HG03571 (cell line): ENCODE data around the gene TUT7.
"Not testable (repeated sequence)": the region's sequence is repeated elsewhere in the genome, so short reads cannot be mapped to it uniquely, and the experiment has no call there.

Experiments
- ATAC-seq: cut with Tn5 transposase; IDR thresholded peaks from one replicate; pipeline ENCODE4 v1.9.1; 2021; ENCODE audit not compliant: unreplicated experiment

The TUT7 gene

GRCh38 chr9:86350006-86350760, 4.0 kb downstream of the TUT7 start:
- peak; percentile 25 for ATAC-seq

GRCh38 chr9:86349271-86349670, 4.9 kb downstream of the TUT7 start:
- no peak for ATAC-seq

- ATAC-seq = no peak
Observed at GRCh38 chr9:86347991-86348390, 6.2 kb downstream of the TUT7 start.

- ATAC-seq = no peak
Observed at GRCh38 chr9:86344818-86345217, 9.4 kb downstream of the TUT7 start.

GRCh38 chr9:86342269-86342668, 11.9 kb downstream of the TUT7 start:
- ATAC-seq = no peak

GRCh38 chr9:86341007-86341491, 13.2 kb downstream of the TUT7 start:
- no peak for ATAC-seq

GRCh38 chr9:86340356-86341006, 13.7 kb downstream of the TUT7 start:
- ATAC-seq = no peak

- ATAC-seq = no peak
Observed at GRCh38 chr9:86337469-86338108, 16.6 kb downstream of the TUT7 start.

- no peak for ATAC-seq
Observed at GRCh38 chr9:86336058-86336457, 18.2 kb downstream of the TUT7 start.

- no peak for ATAC-seq
Observed at GRCh38 chr9:86333651-86334050, 20.6 kb downstream of the TUT7 start.

- ATAC-seq = no peak
Observed at GRCh38 chr9:86330186-86330585, 24.0 kb downstream of the TUT7 start.

GRCh38 chr9:86329649-86330048, 24.6 kb downstream of the TUT7 start:
- ATAC-seq = no peak

GRCh38 chr9:86328156-86328555, 26.1 kb downstream of the TUT7 start:
- no peak for ATAC-seq

- no peak for ATAC-seq
Observed at GRCh38 chr9:86326536-86326935, 27.7 kb downstream of the TUT7 start.

GRCh38 chr9:86324901-86325300, 29.3 kb downstream of the TUT7 start:
- no peak for ATAC-seq

- ATAC-seq = no peak
Observed at GRCh38 chr9:86324308-86324707, 29.9 kb downstream of the TUT7 start.

GRCh38 chr9:86322973-86323644, 31.1 kb downstream of the TUT7 start:
- no peak for ATAC-seq

- no peak for ATAC-seq
Observed at GRCh38 chr9:86321373-86321772, 32.8 kb downstream of the TUT7 start.

- no peak for ATAC-seq
Observed at GRCh38 chr9:86318187-86318586, 36.0 kb downstream of the TUT7 start.

GRCh38 chr9:86315078-86315477, 39.1 kb downstream of the TUT7 start:
- no peak for ATAC-seq

GRCh38 chr9:86312959-86313358, 41.3 kb downstream of the TUT7 start:
- ATAC-seq = not testable (repeated sequence)
